Liver (tissue), 2 donors: ENCODE measurements around the gene ZNF519.
"Not testable (repeated sequence)": the region's sequence is repeated elsewhere in the genome, so short reads cannot be mapped to it uniquely, and the experiment has no call there.

Experiments used
- CTCF ChIP-seq: fragments of 150-350 bp; IDR thresholded peaks from 2 replicates; pipeline ENCODE4 v1.5.1; 2017; ENCODE audit warnings: improper control_type of control experiment, low read depth, low read length; ENCODE audit not compliant: missing input control
- FOXA1 ChIP-seq: IDR thresholded peaks from 2 replicates; pipeline ENCODE4 v1.6.1; 2016; ENCODE audit warnings: antibody characterized with exemption
- MAX ChIP-seq: IDR thresholded peaks from 2 replicates; pipeline ENCODE4 v1.6.1; 2016; ENCODE audit warnings: antibody characterized with exemption
- donor health status: healthy.

- not testable (repeated sequence) for TF ChIP-seq FOXA1, CTCF, MAX
These were observed 45.5 kb upstream of the ZNF519 start for GRCh38 chr18:14177540-14178320.
